Measurements from ENCODE around the gene MID2. TPM values are rescaled to one million over a fixed set of nuclear protein-coding genes. Genes with fewer than 3 reads are reported as not detected.
A peak's percentile ranks its signal among the peaks of the same experiment; 100 is the strongest.
"Not testable (repeated sequence)": the region's sequence is repeated elsewhere in the genome, so short reads cannot be mapped to it uniquely, and the experiment has no call there.

The MID2 gene
- total RNA-seq, 1 donor from 2014 or later: 5.1 TPM

DNA sequence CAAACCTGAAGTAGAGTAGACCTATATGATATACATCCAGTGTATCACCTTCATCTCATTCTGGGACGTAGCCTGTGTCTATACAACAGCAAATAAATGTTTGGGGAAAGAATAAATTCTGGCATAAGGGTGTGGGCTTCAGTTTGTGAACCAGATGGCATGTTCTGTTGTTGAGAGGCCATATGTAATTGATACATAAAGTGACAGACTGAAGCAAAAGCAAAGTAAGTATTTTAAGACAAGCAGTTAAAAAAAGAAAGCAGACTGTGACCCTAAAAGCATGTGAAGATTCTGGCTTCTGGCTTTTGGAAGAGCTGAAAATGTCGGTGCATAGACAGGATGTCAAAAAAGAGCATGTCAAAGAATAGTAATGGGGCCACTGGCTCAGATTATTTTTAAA is 22.9 kb downstream of the MID2 start:
- TF ChIP-seq, protein P1, sequence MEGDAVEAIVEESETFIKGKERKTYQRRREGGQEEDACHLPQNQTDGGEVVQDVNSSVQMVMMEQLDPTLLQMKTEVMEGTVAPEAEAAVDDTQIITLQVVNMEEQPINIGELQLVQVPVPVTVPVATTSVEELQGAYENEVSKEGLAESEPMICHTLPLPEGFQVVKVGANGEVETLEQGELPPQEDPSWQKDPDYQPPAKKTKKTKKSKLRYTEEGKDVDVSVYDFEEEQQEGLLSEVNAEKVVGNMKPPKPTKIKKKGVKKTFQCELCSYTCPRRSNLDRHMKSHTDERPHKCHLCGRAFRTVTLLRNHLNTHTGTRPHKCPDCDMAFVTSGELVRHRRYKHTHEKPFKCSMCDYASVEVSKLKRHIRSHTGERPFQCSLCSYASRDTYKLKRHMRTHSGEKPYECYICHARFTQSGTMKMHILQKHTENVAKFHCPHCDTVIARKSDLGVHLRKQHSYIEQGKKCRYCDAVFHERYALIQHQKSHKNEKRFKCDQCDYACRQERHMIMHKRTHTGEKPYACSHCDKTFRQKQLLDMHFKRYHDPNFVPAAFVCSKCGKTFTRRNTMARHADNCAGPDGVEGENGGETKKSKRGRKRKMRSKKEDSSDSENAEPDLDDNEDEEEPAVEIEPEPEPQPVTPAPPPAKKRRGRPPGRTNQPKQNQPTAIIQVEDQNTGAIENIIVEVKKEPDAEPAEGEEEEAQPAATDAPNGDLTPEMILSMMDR (conservative IDR thresholded peaks at IDR 0.05): no peak
- DNase-seq (ENCODE audit: low read depth, low spot score): no peak
- H3K4me1 Mint-ChIP-seq: no peaks in the 10 kb centered on the region
- H3K27ac Mint-ChIP-seq (ENCODE audit: unreplicated experiment): no peak overlapping the region
- H3K4me3 Mint-ChIP-seq: no peak overlapping the region
- peaks cover 4% of the 10 kb centered on the region for H3K36me3 Mint-ChIP-seq (ENCODE audit: low read depth)
- H3K27me3 Mint-ChIP-seq (ENCODE audit: low read depth): no peaks in the 10 kb centered on the region
- H3K9me3 Mint-ChIP-seq: peaks cover 3% of the 10 kb centered on the region

DNA sequence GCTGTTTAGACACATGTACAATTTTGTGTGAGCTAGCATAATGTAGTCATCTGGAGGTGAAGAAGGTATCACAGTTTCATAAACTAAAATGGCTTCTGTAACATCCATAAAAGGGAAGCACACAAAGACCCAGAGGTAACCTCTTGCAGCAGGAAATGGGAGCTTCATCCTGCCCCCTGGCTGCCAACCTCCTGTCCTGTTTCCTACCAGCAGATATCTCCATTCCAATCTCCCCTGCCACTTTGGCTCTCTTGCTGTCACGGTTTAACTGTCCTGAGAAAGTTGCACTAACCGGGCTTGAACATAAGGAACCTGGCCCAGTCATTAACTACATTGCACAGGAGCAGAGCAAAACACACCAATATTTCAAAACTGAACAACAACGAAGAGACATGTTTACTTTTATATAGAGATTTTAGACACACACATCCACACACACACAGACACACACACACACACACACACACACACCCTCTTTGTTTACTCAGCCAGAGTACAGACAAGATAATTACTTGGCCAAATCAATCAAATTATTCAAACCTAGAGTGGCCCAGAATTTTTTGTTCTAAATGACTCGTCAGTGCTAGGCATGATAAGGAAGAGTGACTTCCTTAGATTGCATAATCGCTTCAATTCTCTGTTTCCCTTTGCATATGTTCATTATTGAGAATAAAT is 24.2 kb downstream of the MID2 start:
- Mint-ChIP-seq H3K27me3 (ENCODE audit: low read depth) (no peaks in the 10 kb centered on the region), H3K36me3 (ENCODE audit: low read depth) (peaks cover 4% of the 10 kb centered on the region), H3K9me3 (peaks cover 3% of the 10 kb centered on the region), H3K4me3 (no peak overlapping the region), H3K27ac (ENCODE audit: unreplicated experiment) (no peak overlapping the region), H3K4me1 (no peaks in the 10 kb centered on the region)
- TF ChIP-seq, protein P1 (conservative IDR thresholded peaks at IDR 0.05): no peak
- no peak for DNase-seq (ENCODE audit: low read depth, low spot score)

DNA sequence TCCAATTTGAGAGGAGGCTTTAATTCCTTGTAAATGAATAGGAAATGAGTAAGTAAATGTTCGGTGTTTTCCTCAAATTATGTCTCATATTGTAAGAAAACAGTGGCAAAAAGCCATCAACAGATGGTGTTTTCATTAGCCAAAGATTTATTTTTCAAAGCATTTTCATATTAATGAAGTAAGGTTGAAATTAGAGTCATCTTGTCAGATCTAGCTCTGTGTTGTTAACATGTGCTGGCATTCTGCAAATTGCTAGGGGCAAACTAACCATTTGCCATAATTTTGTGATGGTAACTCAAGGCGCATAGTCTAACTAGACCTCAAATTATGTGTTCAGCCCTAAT is 24.7 kb downstream of the MID2 start:
- no peak overlapping the region for H3K4me3 Mint-ChIP-seq
- H3K27me3 Mint-ChIP-seq (ENCODE audit: low read depth): no peaks in the 10 kb centered on the region
- H3K4me1 Mint-ChIP-seq: no peaks in the 10 kb centered on the region
- DNase-seq (ENCODE audit: low read depth, low spot score): no peak
- peaks cover 3% of the 10 kb centered on the region for H3K9me3 Mint-ChIP-seq
- TF ChIP-seq, protein P1 (conservative IDR thresholded peaks at IDR 0.05): no peak
- no peak overlapping the region for H3K27ac Mint-ChIP-seq (ENCODE audit: unreplicated experiment)
- H3K36me3 Mint-ChIP-seq (ENCODE audit: low read depth): peaks cover 4% of the 10 kb centered on the region

DNA sequence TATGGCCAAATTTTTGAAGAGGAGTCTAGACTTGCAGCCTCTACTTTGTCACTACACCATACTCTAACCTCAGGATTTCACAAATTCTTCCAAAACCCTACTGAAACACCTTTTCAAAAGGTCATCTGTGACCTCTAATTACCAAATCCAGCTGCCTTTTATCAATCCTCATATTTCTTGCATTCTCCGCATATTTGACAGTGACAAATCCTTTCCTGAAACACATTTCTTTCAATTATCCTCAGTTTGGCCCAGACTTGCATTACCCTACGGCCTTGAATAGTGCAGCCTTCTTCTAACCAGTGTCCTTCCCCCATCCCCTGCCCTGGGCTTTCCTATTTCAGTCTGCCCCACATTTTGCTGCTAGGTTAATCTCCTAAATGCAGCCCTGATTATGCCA is 25.5 kb downstream of the MID2 start:
- TF ChIP-seq, protein P1 (conservative IDR thresholded peaks at IDR 0.05): no peak
- Mint-ChIP-seq H3K9me3 (peaks cover 3% of the 10 kb centered on the region), H3K27ac (ENCODE audit: unreplicated experiment) (no peak overlapping the region), H3K36me3 (ENCODE audit: low read depth) (peaks cover 4% of the 10 kb centered on the region), H3K27me3 (ENCODE audit: low read depth) (no peaks in the 10 kb centered on the region), H3K4me3 (no peak overlapping the region), H3K4me1 (no peaks in the 10 kb centered on the region)
- DNase-seq (ENCODE audit: low read depth, low spot score): no peak

DNA sequence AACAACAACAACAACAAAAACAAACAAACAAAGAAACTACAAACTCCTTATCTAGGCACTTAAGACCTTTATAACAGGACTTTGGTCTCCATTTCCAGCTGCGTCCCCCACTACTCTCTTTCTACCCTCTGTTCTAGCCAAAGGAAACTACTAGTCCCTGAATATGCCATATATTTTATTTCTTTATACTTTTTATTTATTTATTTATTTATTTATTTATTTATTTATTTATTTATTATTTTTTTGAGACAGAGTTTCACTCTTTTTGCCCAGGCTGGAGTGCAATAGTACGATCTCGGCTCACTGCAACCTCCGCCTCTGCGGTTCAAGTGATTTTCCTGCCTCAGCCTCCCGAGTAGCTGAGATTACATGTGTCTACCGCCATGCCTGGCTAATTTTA is 26.0 kb downstream of the MID2 start:
- H3K4me1 Mint-ChIP-seq; H3K27ac Mint-ChIP-seq (ENCODE audit: unreplicated experiment); H3K36me3 Mint-ChIP-seq (ENCODE audit: low read depth); H3K27me3 Mint-ChIP-seq (ENCODE audit: low read depth); DNase-seq (ENCODE audit: low read depth, low spot score); H3K4me3 Mint-ChIP-seq; H3K9me3 Mint-ChIP-seq: not testable (repeated sequence)

DNA sequence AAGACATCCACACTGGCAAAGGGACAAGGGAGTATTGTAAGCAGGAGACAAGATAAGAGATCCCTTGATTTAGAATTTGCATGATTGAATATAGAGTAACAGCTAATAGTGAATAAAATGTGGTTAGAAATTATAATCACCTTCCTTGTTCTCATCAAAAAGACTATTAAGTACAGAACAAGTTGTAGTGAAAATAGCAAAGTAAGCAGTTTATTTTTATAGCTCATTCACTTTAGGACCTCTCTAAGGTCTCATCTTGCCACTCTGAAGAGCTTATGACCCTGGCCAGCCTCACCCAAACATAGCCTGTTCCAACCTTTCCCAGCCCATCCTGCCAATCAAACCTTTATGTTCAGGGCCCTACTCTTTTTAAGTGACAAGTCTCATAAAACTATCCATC is 30.6 kb downstream of the MID2 start:
- H3K27me3 Mint-ChIP-seq (ENCODE audit: low read depth): no peaks in the 10 kb centered on the region
- TF ChIP-seq, protein P1 (conservative IDR thresholded peaks at IDR 0.05): no peak
- H3K4me1 Mint-ChIP-seq: peaks cover 16% of the 10 kb centered on the region
- no peak for DNase-seq (ENCODE audit: low read depth, low spot score)
- peaks cover 17% of the 10 kb centered on the region for H3K9me3 Mint-ChIP-seq
- no peak overlapping the region for H3K27ac Mint-ChIP-seq (ENCODE audit: unreplicated experiment)
- peaks cover 9% of the 10 kb centered on the region for H3K36me3 Mint-ChIP-seq (ENCODE audit: low read depth)
- no peak overlapping the region for H3K4me3 Mint-ChIP-seq

DNA sequence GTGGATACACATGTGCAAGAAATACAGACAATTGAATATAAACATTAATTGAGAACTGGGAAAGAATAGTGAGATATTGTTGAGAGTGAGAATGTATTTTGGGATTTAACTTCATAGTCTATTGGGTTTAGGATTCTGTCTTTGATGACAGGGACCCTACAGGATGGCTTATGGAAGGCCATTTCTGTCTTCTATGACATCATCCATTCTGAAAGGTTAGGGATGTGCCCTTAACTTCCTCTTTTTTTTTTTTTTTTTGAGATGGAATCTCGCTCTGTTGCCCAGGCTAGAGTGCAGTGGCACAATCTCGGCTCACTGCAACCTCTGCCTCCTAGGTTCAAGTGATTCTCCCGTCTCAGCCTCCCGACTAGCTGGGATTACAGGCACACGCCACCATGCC is 31.4 kb downstream of the MID2 start:
- Mint-ChIP-seq H3K9me3 (peaks cover 21% of the 10 kb centered on the region), H3K4me1 (peaks cover 16% of the 10 kb centered on the region), H3K27ac (ENCODE audit: unreplicated experiment) (peak overlapping the region; percentile 17)
- not testable (repeated sequence) for DNase-seq (ENCODE audit: low read depth, low spot score); H3K36me3 Mint-ChIP-seq (ENCODE audit: low read depth); H3K4me3 Mint-ChIP-seq; H3K27me3 Mint-ChIP-seq (ENCODE audit: low read depth)
